Measurements from ENCODE around the gene UNC80. TPM values are rescaled to one million over a fixed set of nuclear protein-coding genes. Genes with fewer than 3 reads are reported as not detected.
A peak's percentile ranks its signal among the peaks of the same experiment; 100 is the strongest.
"Not testable (repeated sequence)": the region's sequence is repeated elsewhere in the genome, so short reads cannot be mapped to it uniquely, and the experiment has no call there.

Gene UNC80, protein sequence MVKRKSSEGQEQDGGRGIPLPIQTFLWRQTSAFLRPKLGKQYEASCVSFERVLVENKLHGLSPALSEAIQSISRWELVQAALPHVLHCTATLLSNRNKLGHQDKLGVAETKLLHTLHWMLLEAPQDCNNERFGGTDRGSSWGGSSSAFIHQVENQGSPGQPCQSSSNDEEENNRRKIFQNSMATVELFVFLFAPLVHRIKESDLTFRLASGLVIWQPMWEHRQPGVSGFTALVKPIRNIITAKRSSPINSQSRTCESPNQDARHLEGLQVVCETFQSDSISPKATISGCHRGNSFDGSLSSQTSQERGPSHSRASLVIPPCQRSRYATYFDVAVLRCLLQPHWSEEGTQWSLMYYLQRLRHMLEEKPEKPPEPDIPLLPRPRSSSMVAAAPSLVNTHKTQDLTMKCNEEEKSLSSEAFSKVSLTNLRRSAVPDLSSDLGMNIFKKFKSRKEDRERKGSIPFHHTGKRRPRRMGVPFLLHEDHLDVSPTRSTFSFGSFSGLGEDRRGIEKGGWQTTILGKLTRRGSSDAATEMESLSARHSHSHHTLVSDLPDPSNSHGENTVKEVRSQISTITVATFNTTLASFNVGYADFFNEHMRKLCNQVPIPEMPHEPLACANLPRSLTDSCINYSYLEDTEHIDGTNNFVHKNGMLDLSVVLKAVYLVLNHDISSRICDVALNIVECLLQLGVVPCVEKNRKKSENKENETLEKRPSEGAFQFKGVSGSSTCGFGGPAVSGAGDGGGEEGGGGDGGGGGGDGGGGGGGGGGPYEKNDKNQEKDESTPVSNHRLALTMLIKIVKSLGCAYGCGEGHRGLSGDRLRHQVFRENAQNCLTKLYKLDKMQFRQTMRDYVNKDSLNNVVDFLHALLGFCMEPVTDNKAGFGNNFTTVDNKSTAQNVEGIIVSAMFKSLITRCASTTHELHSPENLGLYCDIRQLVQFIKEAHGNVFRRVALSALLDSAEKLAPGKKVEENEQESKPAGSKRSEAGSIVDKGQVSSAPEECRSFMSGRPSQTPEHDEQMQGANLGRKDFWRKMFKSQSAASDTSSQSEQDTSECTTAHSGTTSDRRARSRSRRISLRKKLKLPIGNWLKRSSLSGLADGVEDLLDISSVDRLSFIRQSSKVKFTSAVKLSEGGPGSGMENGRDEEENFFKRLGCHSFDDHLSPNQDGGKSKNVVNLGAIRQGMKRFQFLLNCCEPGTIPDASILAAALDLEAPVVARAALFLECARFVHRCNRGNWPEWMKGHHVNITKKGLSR (N-terminal part only)
- not detected for total RNA-seq

DNA sequence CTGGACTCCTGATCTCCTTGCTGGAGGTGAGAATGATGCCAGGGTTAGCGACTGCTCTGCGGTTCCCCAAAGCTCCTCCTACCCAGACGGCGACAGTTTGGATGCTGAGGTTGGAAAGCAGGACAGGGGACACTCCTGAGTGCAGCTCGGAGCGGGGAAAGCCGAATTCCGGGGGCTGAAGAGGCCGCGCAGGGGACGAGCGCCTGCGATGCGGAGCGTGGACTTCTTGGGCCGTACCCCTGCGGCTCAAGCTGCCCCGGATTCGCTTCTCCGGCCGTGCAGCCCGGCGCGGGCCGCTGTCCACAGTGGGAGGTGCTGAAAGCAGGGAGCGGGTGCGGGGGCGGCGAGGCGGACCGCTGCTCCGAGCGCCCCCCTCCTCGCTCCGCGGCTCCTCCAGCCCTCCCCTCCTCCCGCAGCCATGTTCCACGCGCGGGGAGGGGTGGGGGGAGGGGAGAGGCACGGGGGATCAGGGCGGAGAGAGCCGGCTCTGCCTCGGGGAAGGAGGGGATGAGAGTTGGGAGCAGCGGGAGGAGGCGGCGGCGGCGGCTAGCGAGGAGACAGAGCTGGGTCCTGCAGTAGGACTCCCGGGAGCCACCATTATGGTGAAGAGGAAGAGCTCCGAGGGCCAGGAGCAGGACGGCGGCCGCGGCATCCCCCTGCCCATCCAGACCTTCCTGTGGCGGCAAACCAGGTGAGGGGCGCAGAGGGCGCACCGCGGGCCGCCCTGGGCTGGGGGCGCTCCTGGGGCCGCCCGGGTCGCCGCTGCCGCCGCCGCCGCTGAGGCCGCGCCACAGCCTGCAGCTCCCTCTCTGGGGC is at the start of gene UNC80:
Gene UNC80, plus strand, starts transcription at position 359 of the 816 bp plus-strand sequence. Its CDS starts 241 bp downstream, at position 600.
- ATAC-seq: peak; percentile 96

DNA sequence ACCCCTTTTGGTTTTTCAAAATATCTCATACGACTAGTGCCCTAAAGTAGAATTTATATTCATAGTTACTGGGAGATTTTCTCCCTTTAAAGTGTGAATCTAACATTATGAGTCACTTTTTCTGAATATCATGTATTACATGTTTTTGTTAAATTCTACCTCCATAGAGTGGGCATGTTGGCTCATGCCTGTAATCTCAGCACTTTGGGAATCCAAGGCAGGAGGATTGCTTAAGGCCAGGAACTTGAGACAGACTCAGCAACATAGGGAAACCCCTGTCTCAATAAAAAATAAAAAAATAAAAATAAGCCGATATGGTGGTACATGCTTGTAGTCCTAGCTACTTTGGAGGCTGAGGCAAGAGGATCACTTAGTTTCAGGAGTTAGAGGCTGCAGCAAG is 45.3 kb upstream of the UNC80 start:
- no peak for DNase-seq (ENCODE audit: low spot score)
- no peak for ATAC-seq

More for the DNA sequence above, at the start of gene UNC80:
- DNase-seq (ENCODE audit: low spot score): peak; percentile 52

DNA sequence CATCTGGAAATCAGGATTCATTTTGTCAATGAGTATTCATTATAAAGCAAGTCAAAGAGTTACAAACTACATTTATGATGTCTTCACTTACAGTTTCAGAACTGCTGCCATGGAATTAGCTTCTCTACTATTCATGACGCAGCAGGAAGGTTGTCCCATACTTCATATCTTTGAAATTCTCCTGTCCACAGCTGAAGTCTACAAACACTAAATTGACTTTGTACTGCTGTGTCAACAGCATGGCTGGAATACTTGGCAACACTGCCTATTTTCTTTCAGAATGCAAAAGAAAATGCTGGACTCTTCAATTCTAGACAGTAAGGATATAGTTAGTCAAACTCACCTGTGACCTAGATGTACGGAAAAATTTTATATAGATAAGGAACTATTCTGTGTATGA is 44.6 kb upstream of the UNC80 start:
- no peak for ATAC-seq

DNA sequence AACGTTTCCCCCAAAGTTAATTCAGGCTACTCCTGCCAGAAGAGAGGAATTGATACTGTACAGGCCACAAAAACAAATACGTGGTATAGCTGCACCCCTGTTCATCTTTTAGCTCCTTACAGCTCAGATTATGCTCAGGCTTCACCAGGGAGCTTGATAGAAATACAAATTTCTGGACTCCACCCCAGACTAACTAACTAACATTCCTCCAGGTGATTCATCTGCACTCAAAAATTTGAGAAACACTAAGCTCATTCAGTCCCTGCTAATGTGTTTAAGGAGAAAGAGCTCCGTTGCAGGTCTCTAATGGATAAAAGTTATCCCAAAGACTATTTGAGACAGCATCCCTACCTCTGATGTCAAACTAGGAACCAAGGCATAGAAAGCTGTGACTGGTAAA is 36.8 kb upstream of the UNC80 start:
- no peak for DNase-seq (ENCODE audit: low spot score)

More for the DNA sequence above, 44.6 kb upstream of the UNC80 start:
- DNase-seq (ENCODE audit: low spot score): no peak

DNA sequence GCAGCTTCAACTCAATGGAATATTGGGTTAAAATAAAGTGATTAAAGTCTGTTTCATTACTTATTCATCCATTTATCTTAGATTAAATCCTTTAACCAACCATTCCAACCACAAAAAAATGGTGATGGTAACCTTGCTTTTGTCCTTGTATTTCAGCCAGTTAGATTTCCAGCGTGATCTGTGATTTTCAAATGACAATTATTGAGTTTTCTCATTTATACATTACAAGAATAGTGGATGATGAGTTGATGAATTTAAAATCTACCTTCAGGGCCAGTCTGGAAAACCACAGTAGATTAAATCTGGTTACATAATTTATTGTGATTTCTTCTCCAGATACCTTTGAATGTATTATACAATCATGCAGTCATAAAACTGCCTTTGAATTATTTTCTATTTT is 29.7 kb upstream of the UNC80 start:
- ATAC-seq: no peak
- DNase-seq (ENCODE audit: low spot score): no peak

More for the DNA sequence above, 36.8 kb upstream of the UNC80 start:
- ATAC-seq: no peak

DNA sequence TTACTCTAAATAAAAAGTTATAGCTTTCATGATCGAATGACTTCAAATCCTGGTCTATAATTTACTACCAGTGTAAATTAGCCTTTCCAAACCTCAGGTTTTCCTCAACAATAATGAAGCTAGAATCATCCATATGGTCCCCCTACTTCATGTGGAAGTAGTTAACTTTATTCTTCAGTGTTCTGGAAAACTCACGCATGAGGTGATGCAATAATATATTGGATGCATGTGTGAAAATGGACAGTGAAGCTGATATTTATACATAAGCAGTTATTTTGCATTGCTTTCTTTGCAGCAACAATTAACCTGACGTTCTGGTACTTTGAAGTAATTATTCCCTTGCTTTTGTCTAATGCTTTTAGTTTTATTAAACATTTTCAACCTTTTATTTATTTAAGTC is 18.6 kb upstream of the UNC80 start:
- ATAC-seq: no peak

DNA sequence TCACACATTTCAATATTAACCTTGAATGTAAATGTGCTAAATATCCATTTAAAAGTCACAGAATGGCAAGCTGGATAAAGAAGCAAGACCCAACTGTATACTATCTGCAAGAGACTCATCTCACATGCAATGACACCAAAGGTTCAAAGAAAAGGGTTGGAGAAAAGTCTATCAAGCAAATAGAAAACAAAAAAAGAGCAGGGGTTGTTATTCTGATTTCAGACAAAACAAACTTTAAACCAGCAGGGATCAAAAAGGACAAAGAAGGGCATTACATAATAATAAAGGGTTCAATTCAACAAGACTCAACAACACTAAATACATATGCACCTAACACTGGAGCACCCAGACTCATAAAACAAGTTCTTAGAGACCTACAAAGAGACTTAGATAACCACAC is 14.5 kb upstream of the UNC80 start:
- DNase-seq (ENCODE audit: low spot score): no peak
- no peak for ATAC-seq

More for the DNA sequence above, 18.6 kb upstream of the UNC80 start:
- DNase-seq (ENCODE audit: low spot score): no peak

DNA sequence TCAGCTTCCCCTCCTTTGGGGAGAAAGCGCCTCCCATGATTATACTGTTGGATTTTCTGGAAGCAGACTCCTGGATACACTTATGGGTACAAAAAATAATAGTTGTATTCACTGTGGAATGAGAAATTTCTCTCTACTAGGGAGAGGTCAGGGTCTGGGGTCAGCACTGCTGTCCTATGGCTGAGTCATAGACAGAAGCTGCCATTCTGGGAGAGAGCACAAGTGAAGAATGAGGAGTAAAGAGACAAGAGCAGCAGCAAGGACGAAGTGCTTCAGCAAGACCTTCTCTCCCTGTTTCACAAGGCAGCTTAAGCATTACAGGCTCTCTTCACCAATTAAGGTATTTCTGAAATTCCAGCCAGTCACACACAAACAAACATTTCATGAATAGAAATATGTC is 10.1 kb upstream of the UNC80 start:
- DNase-seq (ENCODE audit: low spot score) (no peak), ATAC-seq (no peak)

DNA sequence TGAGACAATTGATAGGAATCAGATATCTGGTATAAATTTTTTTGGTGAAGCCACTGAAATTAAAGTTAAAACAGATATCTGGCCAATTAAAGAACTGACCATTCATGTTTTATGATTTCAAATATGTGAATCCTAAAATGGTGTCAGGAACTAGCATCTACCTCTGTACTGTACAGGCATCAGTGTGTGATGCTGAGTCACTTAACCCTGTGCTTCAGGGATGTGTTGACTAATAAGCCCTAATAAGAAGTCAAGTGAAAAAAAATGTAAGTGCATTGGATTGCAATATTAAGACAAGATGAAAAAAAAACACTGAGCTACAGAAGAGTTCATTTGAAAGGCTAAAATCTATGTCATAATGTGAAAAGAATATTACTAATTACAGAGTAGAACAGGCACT is 9.1 kb upstream of the UNC80 start:
- DNase-seq (ENCODE audit: low spot score): no peak
- ATAC-seq: no peak

DNA sequence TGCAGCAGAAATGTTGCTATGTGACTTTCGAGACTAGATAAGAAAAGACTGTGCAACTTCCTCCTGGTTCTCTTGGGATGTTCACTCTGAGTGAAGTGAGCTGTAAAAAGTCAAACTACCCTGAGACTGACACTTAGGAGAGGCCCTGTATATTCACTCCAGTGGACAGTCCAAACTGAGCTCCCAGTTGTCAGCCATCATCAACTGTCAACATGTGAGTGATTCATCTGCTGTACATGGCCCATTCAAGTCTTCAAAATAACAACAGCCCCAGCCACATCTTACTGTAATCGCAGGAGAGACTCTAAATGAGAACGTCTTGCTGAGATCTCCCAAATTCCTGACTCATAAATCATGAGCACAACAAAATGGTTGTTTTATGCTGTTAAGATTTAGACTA is 8.5 kb upstream of the UNC80 start:
- ATAC-seq (no peak), DNase-seq (ENCODE audit: low spot score) (no peak)

DNA sequence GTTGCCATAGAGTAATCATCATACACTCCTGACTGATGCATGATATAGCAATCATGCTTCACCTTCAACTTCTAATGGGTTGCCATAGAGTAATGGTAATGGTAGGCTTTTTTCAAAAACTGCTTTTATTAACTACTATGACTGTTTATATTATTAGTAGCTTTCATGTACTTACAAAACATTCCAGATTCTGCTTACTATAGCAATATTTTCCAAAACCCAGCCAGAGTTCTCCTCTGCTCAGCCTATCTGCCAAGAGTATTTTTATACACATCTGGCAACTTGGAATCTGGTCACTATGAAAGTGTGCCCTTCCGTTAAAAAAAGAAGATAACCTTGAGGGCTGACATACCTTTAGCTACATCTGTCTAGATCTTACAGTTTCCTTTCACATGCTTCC is 5.0 kb upstream of the UNC80 start:
- DNase-seq (ENCODE audit: low spot score) (no peak), ATAC-seq (no peak)

DNA sequence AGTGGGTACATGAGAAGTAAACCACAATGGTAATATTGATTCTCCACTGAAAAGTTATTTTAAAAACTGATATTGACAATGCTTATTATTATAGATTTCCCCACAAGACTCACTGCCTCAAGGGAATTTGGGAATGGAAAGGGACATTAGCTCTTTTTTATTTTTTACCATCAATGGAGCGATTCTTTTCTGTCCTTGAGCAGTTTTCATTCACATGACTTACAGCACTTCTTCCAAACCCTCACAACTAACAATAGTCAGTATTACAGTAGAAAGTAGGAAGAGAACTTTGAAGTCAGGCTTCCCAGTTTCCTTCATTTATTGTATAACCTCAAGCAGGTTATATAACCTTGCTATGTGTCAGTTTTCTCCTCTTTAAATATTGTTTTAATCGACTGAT is 4.3 kb upstream of the UNC80 start:
- ATAC-seq (no peak), DNase-seq (ENCODE audit: low spot score) (no peak)

DNA sequence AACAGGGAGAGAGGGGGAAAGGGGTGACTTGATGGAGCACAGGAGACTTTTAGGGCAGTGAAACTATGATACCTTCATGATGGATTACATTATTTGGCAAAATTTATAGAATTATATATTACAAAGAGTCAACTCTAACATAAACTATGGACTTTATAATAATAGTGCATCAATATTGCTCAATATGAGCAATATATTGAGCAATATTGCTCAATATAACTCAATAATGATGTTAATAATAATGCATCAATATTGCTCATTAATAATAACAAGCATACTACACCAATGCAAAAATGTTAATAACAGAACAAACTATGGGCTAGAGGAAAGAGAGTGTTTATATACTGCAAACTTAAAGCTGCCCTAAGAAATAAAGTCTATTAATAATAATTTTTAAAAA is 3.1 kb upstream of the UNC80 start:
- ATAC-seq (no peak), DNase-seq (ENCODE audit: low spot score) (no peak)

DNA sequence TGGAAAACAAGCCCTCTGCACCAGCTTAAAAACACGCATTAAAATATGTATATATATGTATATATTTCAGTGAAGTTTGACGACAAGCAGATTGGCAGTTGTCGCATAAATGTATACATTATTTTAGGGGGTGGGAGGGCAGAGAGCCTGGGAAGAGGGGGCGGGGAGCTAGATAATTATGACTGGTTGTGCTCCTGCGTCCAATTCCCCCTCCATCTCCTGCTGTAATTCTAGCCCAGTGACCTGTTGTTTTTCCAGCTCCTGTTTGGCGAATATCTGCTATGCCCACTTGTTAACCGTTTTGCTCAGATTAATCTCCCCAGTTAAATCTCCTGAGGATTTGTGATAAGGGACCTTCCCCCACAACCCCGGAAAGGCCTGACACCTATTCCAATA is 656 bp downstream of the UNC80 start:
- ATAC-seq: no peak
- DNase-seq (ENCODE audit: low spot score): no peak

DNA sequence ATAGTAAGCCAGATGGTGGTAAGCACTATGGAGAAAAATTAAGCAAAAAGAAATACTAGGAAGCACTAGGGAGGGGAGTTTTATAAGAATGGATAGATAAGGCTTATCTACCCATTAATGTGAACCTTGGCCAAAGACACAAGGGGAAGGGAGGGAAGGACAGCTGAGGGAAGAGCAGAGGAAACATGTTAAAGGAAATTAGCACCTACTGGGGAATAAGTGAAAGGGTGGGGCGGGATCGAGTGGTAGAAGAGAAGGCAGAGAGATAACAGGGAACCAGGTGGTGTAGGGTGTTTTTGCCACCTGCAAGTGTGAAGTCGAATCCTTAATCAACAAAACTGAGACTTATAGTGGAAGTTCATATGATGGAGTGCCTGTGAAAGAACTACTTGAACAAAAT is 1.7 kb downstream of the UNC80 start:
- DNase-seq (ENCODE audit: low spot score): no peak

DNA sequence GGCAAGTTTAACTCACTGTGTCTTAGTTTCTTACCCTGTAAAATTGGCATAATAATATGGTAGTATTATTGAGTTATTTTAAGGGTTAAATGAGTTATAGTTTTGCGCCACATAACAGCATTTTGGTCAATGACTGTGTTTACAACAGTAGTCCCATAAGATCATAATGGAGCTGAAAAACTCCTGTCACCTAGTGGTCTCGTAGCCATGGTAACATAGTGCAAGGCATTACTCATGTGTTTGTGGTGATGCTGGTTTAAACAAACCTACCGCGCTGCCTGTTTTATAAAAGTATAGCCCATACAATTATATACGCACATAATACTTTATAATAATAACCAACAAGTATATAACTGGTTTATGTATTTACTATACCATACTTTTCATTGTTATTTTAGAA is 15.8 kb downstream of the UNC80 start:
- no peak for DNase-seq (ENCODE audit: low spot score)
- no peak for ATAC-seq

More for the DNA sequence above, 1.7 kb downstream of the UNC80 start:
- no peak for ATAC-seq

DNA sequence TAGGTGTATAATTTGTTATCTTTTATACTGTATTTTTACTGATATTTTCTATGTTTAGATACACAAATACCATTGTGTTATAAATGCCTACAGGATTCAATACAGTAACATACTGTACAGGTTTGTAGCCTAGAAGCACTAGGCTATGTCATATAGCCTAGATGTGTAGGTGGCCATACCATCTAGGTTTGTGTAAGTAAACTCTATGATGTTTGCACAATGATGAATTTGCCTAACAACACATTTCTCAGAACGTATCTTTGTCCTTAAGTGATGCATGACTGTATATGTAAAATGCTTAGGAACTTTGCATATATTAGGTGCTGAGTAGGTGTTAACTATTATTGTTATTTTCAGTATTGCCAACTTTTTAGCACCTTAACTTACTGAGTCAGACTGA is 17.3 kb downstream of the UNC80 start:
- DNase-seq (ENCODE audit: low spot score) (no peak), ATAC-seq (no peak)

DNA sequence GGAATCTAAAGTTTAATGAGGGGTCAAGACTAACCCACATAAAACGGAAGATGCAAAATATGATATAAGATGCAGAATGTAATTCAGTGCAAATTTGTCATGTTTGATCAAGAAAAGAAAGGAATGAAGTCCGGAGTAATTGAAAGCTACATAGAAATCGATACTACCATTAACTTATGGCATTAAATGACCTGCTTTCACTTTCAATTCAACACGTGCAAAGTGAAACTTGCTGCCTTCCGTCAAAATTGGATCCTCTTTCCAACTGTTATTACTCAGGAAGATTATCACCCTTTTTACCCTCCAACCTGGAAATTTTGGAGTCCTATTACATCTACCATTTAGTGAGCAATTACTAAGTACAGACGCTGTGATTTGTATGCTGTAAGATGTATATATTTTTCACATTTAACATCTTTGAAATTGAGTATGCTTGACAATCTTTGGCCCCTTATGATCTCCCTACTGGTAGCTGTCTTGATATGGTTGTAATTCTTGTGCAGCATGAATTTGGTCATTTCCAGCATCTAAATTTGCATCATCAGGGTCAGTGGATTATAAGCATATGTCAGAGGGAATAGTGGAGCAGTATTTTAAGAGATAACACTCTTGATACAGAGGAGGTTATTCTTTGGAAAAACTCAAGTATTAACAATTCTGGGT is 18.6 kb downstream of the UNC80 start:
- DNase-seq (ENCODE audit: low spot score) (no peak), ATAC-seq (peak; percentile 90)

DNA sequence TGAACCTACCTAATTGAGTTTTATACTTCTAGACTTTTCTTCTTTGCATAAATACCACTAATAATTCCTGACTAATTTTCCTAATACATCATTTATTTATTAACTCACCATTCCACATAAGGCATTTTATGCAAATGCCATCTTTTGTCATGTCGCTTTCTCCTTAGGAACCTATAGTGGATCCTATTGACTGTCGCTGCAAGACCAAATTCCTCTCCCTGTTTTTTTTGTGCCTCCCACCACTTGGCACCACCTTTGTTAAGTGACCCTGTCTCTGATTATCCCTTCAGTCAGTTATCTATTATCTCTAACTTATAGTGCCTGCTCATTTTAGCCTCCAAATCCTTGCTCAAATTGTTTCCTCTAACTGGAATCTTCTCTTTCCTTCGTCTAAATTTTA is 19.5 kb downstream of the UNC80 start:
- ATAC-seq: no peak
- DNase-seq (ENCODE audit: low spot score): no peak

DNA sequence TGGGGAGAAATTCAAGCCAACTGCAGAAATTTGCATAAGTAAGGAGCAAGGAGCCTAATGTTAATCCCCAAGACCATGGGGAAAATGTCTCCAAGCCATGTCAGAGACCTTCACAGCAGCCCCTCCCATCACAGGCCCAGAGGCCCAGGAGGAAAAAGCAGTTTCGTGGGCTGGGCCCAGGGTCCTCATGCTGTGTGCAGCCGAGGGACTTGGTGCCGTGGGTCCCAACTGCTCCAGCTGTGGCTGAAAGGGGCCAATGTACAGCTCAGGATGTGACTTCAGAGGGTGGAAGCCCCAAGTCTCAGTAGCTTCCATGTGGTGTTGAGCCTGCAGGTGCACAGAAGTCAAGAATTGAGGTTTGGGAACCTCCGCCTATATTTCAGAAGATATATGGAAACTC is 23.8 kb downstream of the UNC80 start:
- DNase-seq (ENCODE audit: low spot score); ATAC-seq: not testable (repeated sequence)
